H1 (cell line): ENCODE data around the gene NBAS. TPM values are rescaled to one million over a fixed set of nuclear protein-coding genes. Genes with fewer than 3 reads are reported as not detected.

ENCODE experiments used
- CTCF ChIA-PET: fragments of 300-600 bp; sonication (Branson Sonifier 250); formaldehyde crosslinking; loops from one replicate; lab custom pipeline; 2021; ENCODE audit not compliant: partially characterized antibody; lab: Charles Lee
- POLR2A ChIA-PET: fragments of 300-600 bp; sonication (Branson Sonifier 250); formaldehyde crosslinking; loops from one replicate; lab custom pipeline; 2021; ENCODE audit warnings: inconsistent platforms; ENCODE audit not compliant: partially characterized antibody; lab: Charles Lee
- DNase-seq, 2 experiments: peaks; one replicate each; pipeline versions ENCODE4 v3.0.0 to v3.0.0-alpha.2; 2010 to 2022; ENCODE audit warnings: low spot score in 2 of 2, low read depth in 1 of 2, mixed read lengths in 1 of 2
- FAIRE-seq: peaks from 2 replicates; lab custom pipeline; 2011; peaks lifted over from hg19 to GRCh38; lab: Jason Lieb, UNC
- H2AFZ ChIP-seq: 2 replicates; pipeline ENCODE4 v1.8.1; 2012; ENCODE audit warnings: low read length, inconsistent platforms
- H2AK5ac ChIP-seq: 2 replicates; pipeline ENCODE4 v1.6.1; 2013; ENCODE audit warnings: low read depth, low read length
- H2BK120ac ChIP-seq: replicated peaks from 2 replicates; pipeline ENCODE3; 2013; ENCODE audit warnings: low read depth, low read length, inconsistent platforms
- H2BK12ac ChIP-seq: 2 replicates; pipeline ENCODE4 v1.6.1; 2013; ENCODE audit warnings: low read depth, low read length
- H2BK15ac ChIP-seq: 2 replicates; pipeline ENCODE4 v1.6.1; 2013; ENCODE audit warnings: low read length
- H2BK20ac ChIP-seq: 2 replicates; pipeline ENCODE4 v1.6.1; 2013; ENCODE audit warnings: low read length
- H2BK5ac ChIP-seq: 2 replicates; pipeline ENCODE4 v1.6.1; 2013; ENCODE audit warnings: low read depth, low read length
- H3K14ac ChIP-seq: 2 replicates; pipeline ENCODE4 v1.6.1; 2013; ENCODE audit warnings: inconsistent platforms; ENCODE audit not compliant: insufficient read length
- H3K18ac ChIP-seq: 2 replicates; pipeline ENCODE4 v1.6.1; 2013; ENCODE audit warnings: low read length; ENCODE audit errors: extremely low read depth
- H3K23ac ChIP-seq: 2 replicates; pipeline ENCODE4 v1.6.1; 2013; ENCODE audit warnings: inconsistent platforms; ENCODE audit not compliant: insufficient read length
- H3K23me2 ChIP-seq: 2 replicates; pipeline ENCODE4 v1.6.1; 2013; ENCODE audit warnings: low read depth, low read length
- H3K27ac ChIP-seq: 2 replicates; pipeline ENCODE4 v1.6.1; 2011; ENCODE audit warnings: low read depth, low read length, inconsistent platforms
- H3K27me3 ChIP-seq, 4 experiments: replicated peaks in 1 of 4; 1 replicate in 1 of 4; 2 replicates in 3 of 4; pipeline versions ENCODE4 v1.6.1 to v1.8.1; 2011 to 2013; ENCODE audit warnings: low read length in 3 of 4, mild to moderate bottlenecking in 3 of 4, inconsistent platforms in 2 of 4, mixed read lengths in 2 of 4, moderate library complexity in 1 of 4; ENCODE audit not compliant: control insufficient read depth in 3 of 4, insufficient read depth in 3 of 4; ENCODE audit errors: extremely low read depth in 1 of 4
- H3K36me3 ChIP-seq, 4 experiments: 2 replicates each; pipeline versions ENCODE4 v1.6.1 to v1.8.1; 2011 to 2013; ENCODE audit warnings: mild to moderate bottlenecking in 4 of 4, low read length in 3 of 4, moderate library complexity in 2 of 4, control low read depth in 1 of 4, inconsistent platforms in 1 of 4; ENCODE audit not compliant: insufficient read depth in 4 of 4, control insufficient read depth in 2 of 4
- H3K4ac ChIP-seq: replicated peaks from 2 replicates; pipeline ENCODE3; 2013; ENCODE audit warnings: low read length, low read depth, mixed read lengths, inconsistent platforms; ENCODE audit not compliant: insufficient read length
- H3K4me1 ChIP-seq, 4 experiments: replicated peaks in 1 of 4; 1 replicate in 1 of 4; 2 replicates in 3 of 4; pipeline versions ENCODE4 v1.6.1 to v1.8.1; 2011 to 2013; ENCODE audit warnings: low read length in 3 of 4, inconsistent platforms in 2 of 4, mixed read lengths in 1 of 4; ENCODE audit not compliant: insufficient read depth in 4 of 4, control insufficient read depth in 3 of 4
- H3K4me2 ChIP-seq, 2 experiments: 2 replicates each; pipeline versions ENCODE4 v1.6.1 to v1.8.1; 2011 to 2013; ENCODE audit warnings: low read depth in 2 of 2, low read length in 2 of 2, control low read depth in 1 of 2, inconsistent platforms in 1 of 2, mild to moderate bottlenecking in 1 of 2; ENCODE audit not compliant: insufficient read depth in 1 of 2
- H3K4me3 ChIP-seq, 4 experiments: fragments of 200-600, 300-600 bp in 1 of 4; sonication (generic), shearing (Covaris generic), sonication (Bioruptor Twin) in 1 of 4; 2 replicates each; pipeline versions ENCODE4 v1.5.1 to v1.8.1; 2011 to 2016; ENCODE audit warnings: low read length in 4 of 4, low read depth in 3 of 4, control low read depth in 2 of 4, inconsistent platforms in 2 of 4, mild to moderate bottlenecking in 2 of 4, mixed read lengths in 1 of 4, moderate library complexity in 1 of 4; ENCODE audit not compliant: insufficient read depth in 2 of 4; ENCODE audit errors: extremely low read depth in 1 of 4
- H3K56ac ChIP-seq: replicated peaks from 2 replicates; pipeline ENCODE3; 2013; ENCODE audit warnings: low read depth, mild to moderate bottlenecking, mixed read lengths, low read length, inconsistent platforms; ENCODE audit not compliant: insufficient read length
- H3K79me1 ChIP-seq: 2 replicates; pipeline ENCODE4 v1.6.1; 2013; ENCODE audit warnings: low read depth, low read length, control low read depth
- H3K79me2 ChIP-seq, 2 experiments: 2 replicates each; pipeline versions ENCODE4 v1.6.1 to v1.8.1; 2012 to 2013; ENCODE audit warnings: low read length in 2 of 2, mild to moderate bottlenecking in 2 of 2, inconsistent platforms in 1 of 2; ENCODE audit not compliant: insufficient read depth in 2 of 2, control insufficient read depth in 1 of 2
- H3K9ac ChIP-seq, 4 experiments: replicated peaks in 1 of 4; 1 replicate in 1 of 4; 2 replicates in 3 of 4; pipeline versions ENCODE4 v1.6.1 to v1.8.1; 2011 to 2013; ENCODE audit warnings: low read depth in 3 of 4, low read length in 3 of 4, control low read depth in 2 of 4, mild to moderate bottlenecking in 2 of 4, moderate library complexity in 2 of 4, inconsistent platforms in 1 of 4; ENCODE audit errors: extremely low read depth in 1 of 4
- H3K9me3 ChIP-seq, 2 experiments: 2 replicates each; pipeline versions ENCODE4 v1.6.1 to v1.8.1; 2012 to 2013; ENCODE audit warnings: mild to moderate bottlenecking in 2 of 2, moderate library complexity in 2 of 2, control low read depth in 1 of 2, inconsistent platforms in 1 of 2, low read depth in 1 of 2, low read length in 1 of 2, mixed read lengths in 1 of 2; ENCODE audit not compliant: insufficient read depth in 2 of 2
- H4K20me1 ChIP-seq, 2 experiments: replicated peaks in 1 of 2; 2 replicates each; pipeline versions ENCODE3 to v1.8.1; 2011 to 2013; ENCODE audit warnings: inconsistent platforms in 2 of 2, low read length in 2 of 2, mild to moderate bottlenecking in 1 of 2; ENCODE audit not compliant: insufficient read depth in 2 of 2, control insufficient read depth in 1 of 2
- H4K5ac ChIP-seq: 2 replicates; pipeline ENCODE4 v1.6.1; 2013; ENCODE audit warnings: low read length, low read depth, mixed read lengths, inconsistent platforms; ENCODE audit not compliant: insufficient read length
- H4K8ac ChIP-seq: 2 replicates; pipeline ENCODE4 v1.8.0; 2013; ENCODE audit warnings: mild to moderate bottlenecking, moderate library complexity, low read length, inconsistent platforms; ENCODE audit not compliant: insufficient read depth; ENCODE audit errors: extremely low read depth
- H4K91ac ChIP-seq: replicated peaks from 2 replicates; pipeline ENCODE3; 2013; ENCODE audit warnings: low read length, mixed read lengths, inconsistent platforms; ENCODE audit not compliant: insufficient read length
- FOSL1 ChIP-seq: IDR thresholded peaks from 2 replicates; pipeline ENCODE4 v1.6.1; 2011; ENCODE audit warnings: mild to moderate bottlenecking, low read depth, low read length, moderate library complexity; ENCODE audit not compliant: insufficient read depth
- YY1 ChIP-seq: IDR thresholded peaks from 2 replicates; pipeline ENCODE4 v1.6.1; 2011; ENCODE audit warnings: low read depth, mild to moderate bottlenecking, low read length
- WGBS, 2 experiments: shearing (Covaris generic) in 1 of 2; methylation state at CpG; one replicate each; pipeline versions ENCODE4 v1.1.6 to v1.1.7; 2013 to 2015; ENCODE audit warnings: low lambda C conversion rate in 2 of 2, mixed read lengths in 2 of 2, inconsistent platforms in 1 of 2, low coverage in 1 of 2, missing lambda C conversion rate in 1 of 2; ENCODE audit not compliant: insufficient replicate concordance in 2 of 2, insufficient coverage in 1 of 2, insufficient read length in 1 of 2; ENCODE audit errors: extremely low coverage in 1 of 2, missing lambda C conversion rate in 1 of 2; 5-methylcytosine and 5-hydroxymethylcytosine counted together
- polyA plus RNA-seq, 7 experiments: library from polyadenylated mRNA; depleted of rRNA in 3 of 7; stranded (reverse) in 5 of 7; unstranded in 2 of 7; fragments of >200 nt in 5 of 7; fragments of 200-250 nt in 2 of 7; gene quantifications; 1 replicate in 5 of 7; 2 replicates in 1 of 7; 4 replicates in 1 of 7; pipeline versions ENCODE4 v1.2.1 to v1.2.3, GENCODE V29; 2011 to 2013; ENCODE audit warnings: missing spikeins in 2 of 7, mixed read lengths in 2 of 7
- total RNA-seq: library from RNA; stranded (reverse); fragmentation: NEBNext Ultra II Directional; extraction: Animal tissue kit (Norgen Biotek cat#: 25700); gene quantifications from 2 replicates; pipeline ENCODE4 v1.2.1, GENCODE V29; 2021

NBAS gene
- total and polyA plus RNA-seq, 2 of the 8 experiments (the other 6 are each of a cell fraction or from before 2014, with no cell fraction given), result 19.6 to 34.8 TPM

GRCh38 chr2:15316370-15316814 lies 244.7 kb downstream of the NBAS start:
- no peaks in the 10 kb centered on the region for H3K23me2 ChIP-seq
- H4K5ac ChIP-seq, result no peak overlapping the region
- H4K91ac ChIP-seq, result no peak overlapping the region
- H3K23ac ChIP-seq, result no peak overlapping the region
- no peak for FAIRE-seq
- no peak overlapping the region for H3K4ac ChIP-seq
- TF ChIP-seq FOSL1 (no peak), YY1 (peak; percentile 79)
- H3K18ac ChIP-seq, result no peak overlapping the region
- H3K27ac ChIP-seq, result no peak overlapping the region
- ChIA-PET CTCF (no interaction called here), POLR2A (no interaction called here)
- no peak overlapping the region for H3K4me3 ChIP-seq
- H3K79me2 ChIP-seq, result no peaks in the 10 kb centered on the region
- H3K79me1 ChIP-seq, result no peaks in the 10 kb centered on the region
- no peak overlapping the region for H2AK5ac ChIP-seq
- H4K8ac ChIP-seq, result no peak overlapping the region
- no peak overlapping the region for H2BK20ac ChIP-seq
- H2BK5ac ChIP-seq, result no peak overlapping the region
- H2AFZ ChIP-seq, result no peak overlapping the region
- no peak for DNase-seq
- H3K9me3 ChIP-seq, result no peaks in the 10 kb centered on the region; a peak in 1 of 4 replicates
- peaks cover 0 to 3% (median 0%) of the 10 kb centered on the region in 4 experiments; a peak in 2 of 7 replicates for H3K4me1 ChIP-seq
- no peak overlapping the region for H3K4me2 ChIP-seq
- whole genome bisulfite sequencing, 2 experiments, result 95% methylated on average over 10 of the region's 12 CpGs; no CpG with 5 or more reads in 1 of the 2 experiments
- no peak overlapping the region for H2BK12ac ChIP-seq
- H3K14ac ChIP-seq, result no peak overlapping the region
- H2BK120ac ChIP-seq, result no peak overlapping the region
- no peak overlapping the region for H3K56ac ChIP-seq
- H3K36me3 ChIP-seq, result no peaks in the 10 kb centered on the region
- H4K20me1 ChIP-seq, result no peaks in the 10 kb centered on the region
- no peak overlapping the region for H3K9ac ChIP-seq
- no peaks in the 10 kb centered on the region for H3K27me3 ChIP-seq
- H2BK15ac ChIP-seq, result no peak overlapping the region
